Right lobe of liver (tissue), 4 donors: ENCODE data around the gene MZT2A.
"Not testable (repeated sequence)": the region's sequence is repeated elsewhere in the genome, so short reads cannot be mapped to it uniquely, and the experiment has no call there.

Experiments
- POLR2A ChIP-seq: fragments of 450-650 bp; IDR thresholded peaks from one replicate; pipeline ENCODE4 v1.6.1; 2017; ENCODE audit warnings: antibody characterized with exemption, mild to moderate bottlenecking
- TF ChIP-seq, protein P1 (sequence below), 4 donors: fragments of 200-600 bp in 3 of 4; fragments of 450-650 bp in 1 of 4; IDR thresholded peaks; one replicate each; pipeline versions ENCODE4 v1.5.1 to v1.8.0; 2016 to 2022; ENCODE audit warnings: antibody characterized with exemption in 4 of 4, mild to moderate bottlenecking in 2 of 4
- donor health status: DM: no; HTN: no; CAD: no.
- donor health status: DM: no; HTN: no; CAD: no.
- donor health status: DM: no; HTN: yes; CAD: no.

DNA sequence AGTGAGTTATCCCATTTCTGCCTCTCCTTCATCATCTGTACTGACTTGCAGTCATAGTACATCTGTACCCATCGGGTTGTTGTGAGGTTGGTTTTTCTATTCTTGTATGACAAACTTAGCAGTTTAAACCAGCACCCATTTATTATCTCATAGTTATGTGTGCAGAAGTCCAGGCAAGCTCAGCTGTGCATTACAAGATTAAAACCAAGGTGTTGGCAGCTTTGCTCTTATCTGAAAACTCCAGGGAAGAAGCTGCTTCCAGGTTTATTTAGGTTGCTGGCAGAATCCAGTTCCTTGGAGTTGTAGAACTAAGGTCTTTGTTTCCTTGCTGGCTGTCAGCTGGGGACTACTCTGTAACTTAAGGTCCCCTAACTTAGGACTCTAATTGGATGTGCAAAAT is 3.3 kb upstream of the MZT2A start:
- TF ChIP-seq, protein P1, sequence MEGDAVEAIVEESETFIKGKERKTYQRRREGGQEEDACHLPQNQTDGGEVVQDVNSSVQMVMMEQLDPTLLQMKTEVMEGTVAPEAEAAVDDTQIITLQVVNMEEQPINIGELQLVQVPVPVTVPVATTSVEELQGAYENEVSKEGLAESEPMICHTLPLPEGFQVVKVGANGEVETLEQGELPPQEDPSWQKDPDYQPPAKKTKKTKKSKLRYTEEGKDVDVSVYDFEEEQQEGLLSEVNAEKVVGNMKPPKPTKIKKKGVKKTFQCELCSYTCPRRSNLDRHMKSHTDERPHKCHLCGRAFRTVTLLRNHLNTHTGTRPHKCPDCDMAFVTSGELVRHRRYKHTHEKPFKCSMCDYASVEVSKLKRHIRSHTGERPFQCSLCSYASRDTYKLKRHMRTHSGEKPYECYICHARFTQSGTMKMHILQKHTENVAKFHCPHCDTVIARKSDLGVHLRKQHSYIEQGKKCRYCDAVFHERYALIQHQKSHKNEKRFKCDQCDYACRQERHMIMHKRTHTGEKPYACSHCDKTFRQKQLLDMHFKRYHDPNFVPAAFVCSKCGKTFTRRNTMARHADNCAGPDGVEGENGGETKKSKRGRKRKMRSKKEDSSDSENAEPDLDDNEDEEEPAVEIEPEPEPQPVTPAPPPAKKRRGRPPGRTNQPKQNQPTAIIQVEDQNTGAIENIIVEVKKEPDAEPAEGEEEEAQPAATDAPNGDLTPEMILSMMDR (IDR thresholded peaks at IDR 0.05): not testable (repeated sequence)
- TF ChIP-seq POLR2A: not testable (repeated sequence)
